GM18499 (cell line): Measurements from ENCODE around the gene CADM2.

Experiments used
- ATAC-seq: cut with Tn5 transposase; IDR thresholded peaks from one replicate; pipeline ENCODE4 v1.9.1; 2021; ENCODE audit warnings: moderate number of reproducible peaks; ENCODE audit not compliant: insufficient read depth, unreplicated experiment

Gene CADM2

DNA sequence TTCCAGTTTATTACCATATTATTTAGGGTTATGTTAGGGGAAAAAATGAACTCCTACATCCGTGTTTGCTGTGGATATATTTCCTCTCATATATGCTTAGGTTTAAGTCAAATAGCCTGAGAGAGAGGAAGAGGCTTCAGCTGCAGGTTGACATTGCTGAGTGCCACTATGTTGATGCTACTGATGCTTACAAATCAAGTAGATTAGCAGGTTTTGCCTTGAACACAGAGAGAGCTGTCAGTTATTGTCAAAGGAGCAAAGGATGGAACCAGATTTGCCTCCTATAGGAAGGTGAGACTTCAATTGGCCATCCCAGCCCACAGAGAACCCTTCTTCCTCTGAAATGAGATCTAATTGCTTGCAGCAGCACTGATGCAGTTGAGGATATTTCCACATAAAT, 339.2 kb downstream of the CADM2 start:
- no peak for ATAC-seq

DNA sequence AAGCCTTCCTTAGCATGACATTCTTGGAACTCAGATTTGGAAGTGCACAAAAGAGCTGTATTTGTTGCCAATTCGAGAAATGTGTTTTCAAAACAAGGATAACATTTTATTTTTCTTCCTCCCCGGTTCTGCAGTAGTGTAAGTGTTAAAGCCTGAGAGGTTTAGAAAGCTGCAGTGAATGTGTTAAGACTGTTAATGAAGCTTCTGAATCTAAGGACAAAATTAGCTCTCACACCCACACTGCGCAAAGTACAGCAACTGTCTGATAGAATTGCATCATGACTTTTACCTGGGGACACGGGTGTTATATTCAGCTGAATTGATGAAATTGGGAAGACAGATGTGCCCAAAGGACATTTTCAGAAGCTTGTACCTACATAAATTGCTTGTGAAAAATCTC, 344.4 kb downstream of the CADM2 start:
- no peak for ATAC-seq

DNA sequence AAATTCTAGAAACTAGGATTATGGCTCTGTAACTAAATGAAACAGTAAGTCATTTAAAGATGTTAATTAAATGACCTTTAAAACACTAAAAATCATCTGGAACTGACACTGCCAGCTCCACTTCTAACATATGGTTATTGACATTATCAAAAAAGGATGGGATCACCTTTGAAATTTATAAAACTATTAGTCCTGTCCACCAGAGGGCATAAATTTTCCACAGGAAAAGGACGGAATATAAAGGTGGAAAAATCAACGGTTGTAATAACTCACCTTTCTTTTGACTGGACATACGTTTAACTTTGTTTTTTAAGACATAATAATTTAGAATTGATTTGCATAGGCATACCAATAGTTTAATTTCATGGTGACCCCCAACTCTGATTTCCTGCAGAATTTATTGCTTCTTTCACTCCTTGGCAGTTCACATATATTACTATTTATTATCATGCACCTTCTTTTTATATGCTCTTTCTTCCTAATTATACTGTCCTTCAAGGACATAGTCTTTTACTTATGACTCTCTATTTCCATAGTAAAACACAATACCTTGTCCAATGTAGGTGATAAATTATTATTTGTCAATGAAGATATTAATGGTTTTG, 345.7 kb downstream of the CADM2 start:
- no peak for ATAC-seq

DNA sequence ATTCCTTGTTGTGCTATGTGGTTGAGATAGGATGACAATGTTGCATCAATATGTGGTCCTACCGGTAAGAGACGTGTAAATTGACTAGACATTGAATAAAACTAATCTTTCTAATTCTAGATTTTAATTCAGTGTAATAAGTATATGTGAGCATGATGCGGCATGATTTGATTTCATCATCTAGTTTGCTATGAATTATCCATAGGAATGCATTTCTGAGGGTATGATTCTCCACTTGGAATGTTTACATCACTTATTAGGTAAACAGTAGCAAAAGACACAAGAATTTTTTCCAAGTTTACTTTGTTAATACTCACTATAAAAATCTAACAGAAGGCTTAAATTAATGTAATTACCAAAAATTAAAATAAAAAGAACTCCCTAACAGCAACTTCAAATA, 353.5 kb downstream of the CADM2 start:
- no peak for ATAC-seq

DNA sequence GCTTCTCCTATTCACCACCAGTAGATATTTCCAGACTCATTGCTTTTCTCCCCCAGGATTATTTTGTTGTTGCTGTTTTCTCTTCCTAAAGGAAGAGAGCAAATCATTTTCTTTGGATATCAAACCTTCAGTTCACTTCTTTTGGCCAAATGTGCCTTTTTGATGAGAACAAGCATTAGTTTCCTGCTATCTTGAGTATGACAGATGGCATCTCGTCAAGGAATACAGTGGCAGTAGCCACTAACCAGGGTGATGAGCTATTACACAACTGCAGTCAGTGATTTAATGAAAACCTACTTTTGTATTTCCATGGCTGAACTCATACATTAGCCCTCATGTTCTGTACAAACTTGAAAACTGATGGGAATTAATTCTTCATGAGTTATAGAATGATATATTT, 354.6 kb downstream of the CADM2 start:
- no peak for ATAC-seq

DNA sequence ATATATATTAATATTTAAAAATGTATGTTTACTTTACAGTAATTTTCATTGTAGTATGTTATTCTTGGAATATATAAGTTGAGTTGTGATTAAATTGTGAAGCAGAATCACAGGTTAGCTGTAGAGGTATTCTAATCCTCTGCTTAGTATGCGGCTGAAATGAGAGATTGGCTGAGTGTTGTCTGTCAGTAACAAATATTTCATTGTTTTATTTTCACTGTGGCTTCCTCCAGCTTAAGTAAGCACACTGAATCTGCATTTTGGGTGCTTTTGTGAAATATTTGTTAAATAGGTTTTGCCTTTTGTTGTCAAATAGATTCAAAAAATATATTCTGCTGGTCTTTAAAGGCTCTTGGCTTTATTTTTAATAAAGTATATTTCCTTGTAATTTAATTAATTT, 357.5 kb downstream of the CADM2 start:
- no peak for ATAC-seq

DNA sequence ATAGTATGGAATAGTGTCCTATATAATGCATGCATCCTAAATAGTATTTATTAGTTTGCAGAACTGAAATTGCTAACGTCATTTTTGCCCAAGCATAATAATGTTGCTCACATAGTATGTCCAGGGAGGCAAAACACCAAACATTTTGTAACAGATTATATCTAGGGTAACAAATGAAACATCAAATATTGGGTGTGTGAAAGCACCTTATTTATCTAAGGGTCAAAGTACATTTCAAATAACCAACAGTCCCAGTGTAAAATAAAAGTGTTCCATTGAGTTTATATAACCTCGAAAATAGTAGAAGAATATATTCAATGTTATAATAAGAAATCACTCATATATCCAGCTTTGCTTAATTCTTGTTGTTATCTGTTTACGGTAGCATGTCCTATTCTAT, 363.1 kb downstream of the CADM2 start:
- no peak for ATAC-seq

DNA sequence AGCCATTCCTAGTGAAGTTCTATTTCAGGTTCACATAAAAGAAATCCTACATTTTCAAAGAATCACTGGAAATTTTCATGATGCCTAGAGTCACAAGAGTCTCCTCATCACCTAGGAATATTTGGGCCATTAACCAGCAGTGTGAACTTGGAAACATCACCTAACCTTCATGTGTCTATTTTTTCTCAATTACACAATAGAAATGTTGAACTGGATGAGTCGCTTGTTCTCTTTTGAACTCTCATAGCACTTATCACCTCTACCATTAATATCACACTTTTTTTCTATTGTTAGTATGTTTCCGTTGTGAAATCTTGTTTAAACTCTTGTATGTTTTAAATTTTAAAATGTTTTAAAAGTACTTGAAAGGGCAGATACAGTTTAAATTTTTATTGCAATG, 371.3 kb downstream of the CADM2 start:
- ATAC-seq, result no peak

DNA sequence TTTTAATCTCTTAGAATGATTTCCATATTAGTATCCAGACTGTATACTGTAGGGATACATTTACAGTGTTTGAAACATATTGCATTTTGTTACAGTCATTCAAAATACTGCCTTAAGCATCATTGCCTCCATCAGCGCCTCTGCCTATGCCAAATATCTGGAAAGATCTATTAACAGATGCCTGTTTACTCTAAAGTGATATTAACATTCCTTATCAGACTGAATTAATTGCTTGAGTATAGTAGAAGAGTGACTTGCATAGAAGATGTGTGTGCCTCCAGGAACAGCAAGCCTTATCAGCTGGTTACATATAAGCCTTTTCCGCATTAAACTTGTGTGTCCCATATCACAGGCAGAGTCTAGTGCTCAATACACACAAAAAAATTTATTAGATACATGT, 379.1 kb downstream of the CADM2 start:
- ATAC-seq, result no peak

DNA sequence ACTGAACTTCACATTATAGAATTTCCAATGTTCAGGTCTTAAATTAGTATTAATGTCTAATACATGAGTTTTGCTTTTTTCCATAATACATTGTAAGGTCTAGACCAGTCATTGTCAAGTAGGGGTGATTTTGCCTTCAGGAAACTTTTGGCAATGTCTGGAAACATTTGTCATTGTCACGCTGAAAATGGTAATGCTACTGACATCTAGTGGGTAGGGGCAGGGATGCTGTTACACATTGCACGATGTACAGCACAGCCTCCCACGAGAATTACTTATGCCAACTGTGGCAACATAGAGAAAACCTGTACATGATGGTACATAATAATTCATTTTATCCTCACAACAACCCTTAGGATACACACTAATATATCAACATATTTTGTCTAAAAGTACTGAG, 384.1 kb downstream of the CADM2 start:
- no peak for ATAC-seq

DNA sequence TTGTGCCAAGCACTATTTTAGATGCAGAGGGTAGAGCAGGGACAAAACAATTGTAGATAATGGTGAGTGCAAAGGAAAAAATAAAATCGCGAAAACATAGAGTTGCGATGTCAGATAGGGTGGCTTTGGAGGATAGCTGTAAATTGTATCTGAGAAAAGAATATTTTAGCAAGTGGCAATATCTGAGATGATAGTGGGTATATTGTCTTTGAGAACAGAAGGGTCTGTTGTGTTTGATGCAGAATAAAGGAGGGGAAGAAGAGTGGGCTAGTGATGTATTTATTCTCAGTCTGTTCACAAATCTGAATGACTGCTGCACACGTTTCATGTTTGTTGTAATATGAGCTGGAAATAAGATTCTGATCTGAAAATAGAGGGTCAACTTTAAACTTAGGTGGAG, 396.8 kb downstream of the CADM2 start:
- ATAC-seq, result no peak

DNA sequence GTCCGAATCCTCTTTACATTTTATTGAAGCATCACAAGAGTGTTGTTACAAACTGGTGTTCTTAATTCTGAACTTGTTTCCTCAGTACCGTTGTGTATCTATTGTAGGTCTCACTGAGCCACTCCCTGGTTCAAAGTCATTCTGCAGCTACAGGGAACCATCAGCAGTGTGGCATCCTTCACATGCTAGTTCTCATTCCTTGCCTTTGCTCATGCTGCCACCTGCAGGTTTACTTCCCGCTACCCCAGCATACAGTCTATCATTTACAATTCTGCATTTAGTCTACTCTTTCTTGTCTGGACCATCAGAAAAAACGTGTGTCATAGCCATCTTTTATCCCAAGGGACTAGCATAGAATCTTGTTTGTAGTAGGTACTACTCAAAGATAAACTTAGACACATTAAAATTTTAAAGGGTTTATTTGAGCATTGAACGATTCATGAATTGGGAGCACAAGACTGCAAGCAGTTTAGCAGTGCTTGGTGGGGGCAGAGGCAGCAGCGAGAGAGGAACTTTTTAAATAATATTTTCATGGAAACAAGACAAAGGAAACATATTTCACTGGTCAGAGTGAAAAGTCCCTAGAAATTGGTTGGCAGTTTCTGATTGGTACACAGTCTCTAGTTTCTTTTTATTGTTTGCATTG, 402.1 kb downstream of the CADM2 start:
- ATAC-seq, result no peak

DNA sequence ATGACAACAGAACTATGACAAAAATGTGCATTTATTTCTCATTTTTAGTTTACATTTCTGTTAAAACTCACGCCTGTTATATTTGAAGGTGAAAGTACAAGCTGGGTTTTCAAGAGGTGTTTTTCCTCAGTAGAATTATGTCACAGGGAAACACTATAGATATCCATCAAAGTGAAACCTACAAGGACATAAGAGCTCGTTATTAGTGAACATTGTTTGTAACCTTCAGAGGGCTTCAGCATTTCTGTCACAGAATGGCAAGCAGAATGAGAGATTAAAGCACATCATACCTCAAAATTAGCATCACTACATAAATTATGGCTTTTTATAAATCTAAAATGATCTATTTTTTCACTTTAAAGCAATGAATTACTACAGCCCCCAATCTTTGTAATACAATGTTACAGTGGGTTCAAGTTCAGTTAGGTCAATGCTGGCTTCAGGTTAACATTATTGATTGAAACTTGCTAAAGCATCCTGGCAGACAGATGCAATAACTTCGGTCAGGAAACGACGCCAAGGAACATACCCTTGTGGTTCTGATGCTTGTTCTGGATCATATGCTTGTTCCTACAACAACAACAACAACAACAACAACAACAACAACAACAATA, 405.6 kb downstream of the CADM2 start:
- ATAC-seq, result no peak

DNA sequence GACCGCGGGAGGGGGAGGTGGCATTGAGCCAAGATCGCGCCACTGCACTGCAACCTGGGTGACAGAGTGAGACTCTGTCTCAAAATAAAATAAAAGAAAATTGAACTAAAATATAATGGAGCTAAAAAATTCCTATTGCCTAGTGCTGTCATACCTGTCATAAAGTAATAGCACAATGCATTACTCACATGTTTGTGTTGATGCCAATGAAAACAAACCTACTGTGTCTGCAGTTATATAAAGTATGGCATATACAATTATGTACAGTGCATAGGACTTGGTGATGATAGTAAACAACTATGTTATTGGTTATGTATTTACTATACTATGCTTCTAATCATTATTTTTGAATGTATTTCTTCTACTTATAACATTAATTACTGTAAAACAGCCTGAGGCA, 411.6 kb downstream of the CADM2 start:
- no peak for ATAC-seq

DNA sequence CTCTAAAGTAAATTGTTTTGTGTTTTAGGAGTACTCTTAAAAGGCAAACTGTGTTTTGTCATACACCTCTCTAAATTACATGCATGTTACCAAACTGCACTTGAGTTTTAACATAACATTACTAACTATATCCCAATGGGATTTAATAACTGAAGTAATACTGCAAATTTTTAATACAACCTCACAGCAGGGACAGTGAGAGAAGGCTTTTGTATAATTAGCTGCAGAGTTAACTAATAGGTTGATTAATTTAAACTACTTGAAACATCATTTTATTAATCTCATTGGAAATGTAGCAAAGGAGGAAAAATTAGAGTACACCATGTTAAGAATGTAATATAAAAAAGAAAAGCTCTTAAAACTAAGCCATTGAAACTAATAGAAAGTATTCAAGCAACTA, 417.3 kb downstream of the CADM2 start:
- ATAC-seq, result no peak

DNA sequence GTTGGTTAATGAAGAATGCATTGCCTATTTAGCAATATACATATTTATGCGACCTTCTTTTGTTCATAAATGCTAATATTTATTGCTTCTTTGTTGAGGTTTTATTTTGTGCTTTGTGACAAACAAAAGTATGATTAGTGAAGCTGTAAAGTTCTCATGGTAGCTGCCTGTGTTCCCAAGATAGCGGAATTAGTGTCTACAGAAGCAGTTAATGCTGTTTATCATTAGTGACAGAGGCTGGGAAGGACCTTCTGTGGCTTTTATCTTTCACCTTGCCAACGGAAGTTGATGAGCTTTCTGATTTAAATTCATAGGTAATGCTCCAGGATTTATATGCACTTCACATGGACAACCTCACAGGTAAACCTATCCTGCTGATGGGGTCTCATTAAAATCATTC, 418.3 kb downstream of the CADM2 start:
- no peak for ATAC-seq

DNA sequence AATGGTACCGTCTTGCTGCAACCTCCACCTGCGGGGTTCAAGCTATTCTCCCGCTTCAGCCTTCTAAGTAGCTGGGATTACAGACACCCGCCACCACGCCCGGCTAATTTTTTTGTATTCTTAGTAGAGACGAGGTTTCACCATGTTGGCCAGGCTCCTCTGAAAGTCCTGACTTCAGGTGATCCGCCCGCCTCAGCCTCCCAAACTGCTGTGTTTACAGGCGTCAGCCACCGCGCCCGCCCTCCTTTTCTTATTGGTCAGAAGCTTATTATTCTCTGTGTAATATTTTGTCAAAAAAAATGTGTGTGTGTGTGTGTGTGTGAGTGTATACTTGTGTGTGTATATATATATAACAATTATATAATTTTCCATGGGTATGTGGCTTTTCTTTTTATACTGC, 425.6 kb downstream of the CADM2 start:
- no peak for ATAC-seq

DNA sequence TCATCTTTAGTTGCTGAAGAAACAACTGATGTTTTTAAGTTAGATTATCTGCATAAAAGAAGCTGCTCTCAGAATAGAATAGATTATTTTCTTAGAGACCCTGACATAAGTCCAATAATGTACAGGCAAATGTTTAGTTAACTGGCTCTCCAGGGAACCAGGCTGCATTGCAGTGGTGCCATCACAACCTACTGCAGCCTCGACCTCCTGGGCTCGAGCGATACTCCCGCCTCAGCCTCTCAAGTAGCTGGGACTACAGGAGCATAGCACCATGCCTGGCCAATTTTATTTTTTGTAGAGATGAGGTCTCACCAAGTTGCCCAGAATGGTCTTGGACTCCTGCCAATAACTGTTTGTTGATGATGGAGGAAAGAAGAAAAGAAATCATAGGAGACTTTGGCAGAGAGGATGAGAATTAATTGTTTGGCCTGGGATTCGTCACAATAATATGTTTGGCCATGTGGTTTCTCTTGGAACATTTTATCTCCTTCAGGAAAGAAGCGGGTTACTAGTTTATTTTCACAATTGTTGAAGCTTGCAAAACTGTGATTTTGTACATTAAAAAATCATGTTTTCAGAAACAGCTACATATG, 429.2 kb downstream of the CADM2 start:
- ATAC-seq, result no peak

DNA sequence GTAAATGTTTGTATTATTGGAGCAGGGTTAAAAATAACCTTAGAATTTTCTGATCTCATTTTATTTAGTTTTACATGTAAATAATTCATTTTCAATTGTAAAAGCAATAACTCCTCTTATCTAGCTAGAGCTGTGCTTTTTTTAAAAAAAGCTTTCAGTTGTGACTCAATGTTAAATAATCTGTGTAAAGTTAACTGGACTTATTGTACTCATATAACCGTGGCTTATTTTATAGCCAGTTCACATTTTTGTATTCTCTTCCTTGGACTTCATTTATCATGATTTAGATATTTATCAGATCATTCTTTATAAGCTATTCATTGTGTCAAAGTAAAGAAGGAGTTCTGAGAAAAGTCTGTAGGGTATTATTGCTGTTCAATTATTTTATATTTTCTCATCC, 435.6 kb downstream of the CADM2 start:
- ATAC-seq, result no peak

DNA sequence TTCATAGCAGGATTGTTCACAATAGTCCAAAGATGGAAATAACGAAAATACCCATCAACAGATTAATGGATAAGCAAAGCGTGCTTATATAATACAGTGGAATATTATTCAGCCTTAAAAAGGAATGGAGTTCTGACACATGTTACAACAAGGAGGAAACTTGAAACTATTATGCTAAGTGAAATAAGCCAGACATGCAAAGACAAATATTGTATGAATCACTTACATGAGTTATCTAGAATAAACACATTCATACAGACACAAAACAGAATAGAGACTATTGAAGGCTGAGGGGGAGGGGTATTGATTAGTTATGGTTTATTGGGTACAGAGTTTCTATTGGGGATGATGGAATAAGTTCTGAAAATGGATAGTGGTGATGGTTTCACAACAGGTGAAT, 438.6 kb downstream of the CADM2 start:
- no peak for ATAC-seq

DNA sequence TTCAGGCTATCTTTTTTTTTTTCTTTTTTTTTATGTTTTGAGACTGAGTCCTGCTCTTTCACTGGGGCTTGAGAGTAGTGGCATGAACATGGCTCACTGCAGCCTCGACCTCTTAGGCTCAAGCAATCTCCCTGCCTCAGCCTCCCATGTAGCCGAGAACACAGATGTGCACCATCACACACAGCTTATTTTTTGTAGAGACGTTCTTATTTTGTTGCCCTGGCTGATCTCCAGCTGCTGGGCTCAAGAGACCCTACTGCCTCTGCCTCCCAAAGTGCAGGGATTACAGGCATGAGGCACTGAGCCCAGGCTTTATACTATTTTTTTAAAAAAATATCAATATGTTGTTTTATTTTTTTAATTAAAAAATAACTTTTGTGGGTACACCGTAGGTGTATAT, 467.3 kb downstream of the CADM2 start:
- no peak for ATAC-seq

DNA sequence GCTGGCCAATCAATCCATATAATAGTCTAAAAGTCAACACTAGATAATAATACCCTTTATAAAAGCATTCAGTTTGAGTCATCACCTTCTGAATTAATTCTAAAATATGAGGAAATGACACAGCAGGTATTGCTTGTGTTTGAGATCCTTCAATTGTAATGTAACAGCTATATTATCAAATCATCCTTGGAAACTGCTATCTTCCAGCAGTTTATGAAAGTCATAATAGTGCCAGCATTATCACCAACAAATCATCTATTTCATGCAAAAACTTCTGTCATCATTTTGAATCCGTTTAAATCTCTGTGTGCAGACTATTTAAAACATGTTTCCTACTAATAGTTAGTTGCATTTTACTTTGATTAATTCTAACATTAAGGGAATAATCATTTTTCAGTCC, 468.7 kb downstream of the CADM2 start:
- ATAC-seq, result no peak
